VCaP (cell line): ENCODE measurements around the gene KCNAB1.

Experiments
- H3K27ac ChIP-seq: fragments of 450-650 bp; 2 replicates; pipeline ENCODE4 v1.5.1; 2017
- TF ChIP-seq, protein P1 (sequence below): fragments of 450-650 bp; conservative IDR thresholded peaks from 2 replicates; pipeline ENCODE4 v1.5.1; 2017; ENCODE audit warnings: mild to moderate bottlenecking, moderate library complexity

The KCNAB1 gene

DNA sequence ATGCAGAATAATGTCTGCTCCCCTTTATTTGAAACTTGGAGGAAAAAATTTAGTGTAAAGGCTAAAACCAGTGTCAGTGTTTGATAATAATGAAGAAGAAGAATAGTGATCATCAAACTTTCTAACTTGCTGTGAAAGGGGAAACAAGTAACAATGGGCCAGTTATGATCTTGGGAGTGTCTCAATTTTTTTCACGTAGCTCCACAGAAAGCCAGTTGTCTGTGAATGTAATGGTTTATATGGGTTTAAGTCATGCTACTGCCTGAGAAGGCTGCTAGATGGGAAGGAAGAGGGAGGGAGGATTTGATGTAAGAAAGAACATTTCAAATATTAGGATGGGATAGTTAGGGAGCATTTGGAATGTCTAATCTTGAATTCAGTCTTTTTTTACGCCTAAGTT lies 455.7 kb downstream of the KCNAB1 start:
- H3K27ac ChIP-seq, result no peak overlapping the region
- TF ChIP-seq, protein P1, sequence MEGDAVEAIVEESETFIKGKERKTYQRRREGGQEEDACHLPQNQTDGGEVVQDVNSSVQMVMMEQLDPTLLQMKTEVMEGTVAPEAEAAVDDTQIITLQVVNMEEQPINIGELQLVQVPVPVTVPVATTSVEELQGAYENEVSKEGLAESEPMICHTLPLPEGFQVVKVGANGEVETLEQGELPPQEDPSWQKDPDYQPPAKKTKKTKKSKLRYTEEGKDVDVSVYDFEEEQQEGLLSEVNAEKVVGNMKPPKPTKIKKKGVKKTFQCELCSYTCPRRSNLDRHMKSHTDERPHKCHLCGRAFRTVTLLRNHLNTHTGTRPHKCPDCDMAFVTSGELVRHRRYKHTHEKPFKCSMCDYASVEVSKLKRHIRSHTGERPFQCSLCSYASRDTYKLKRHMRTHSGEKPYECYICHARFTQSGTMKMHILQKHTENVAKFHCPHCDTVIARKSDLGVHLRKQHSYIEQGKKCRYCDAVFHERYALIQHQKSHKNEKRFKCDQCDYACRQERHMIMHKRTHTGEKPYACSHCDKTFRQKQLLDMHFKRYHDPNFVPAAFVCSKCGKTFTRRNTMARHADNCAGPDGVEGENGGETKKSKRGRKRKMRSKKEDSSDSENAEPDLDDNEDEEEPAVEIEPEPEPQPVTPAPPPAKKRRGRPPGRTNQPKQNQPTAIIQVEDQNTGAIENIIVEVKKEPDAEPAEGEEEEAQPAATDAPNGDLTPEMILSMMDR, result no peak

DNA sequence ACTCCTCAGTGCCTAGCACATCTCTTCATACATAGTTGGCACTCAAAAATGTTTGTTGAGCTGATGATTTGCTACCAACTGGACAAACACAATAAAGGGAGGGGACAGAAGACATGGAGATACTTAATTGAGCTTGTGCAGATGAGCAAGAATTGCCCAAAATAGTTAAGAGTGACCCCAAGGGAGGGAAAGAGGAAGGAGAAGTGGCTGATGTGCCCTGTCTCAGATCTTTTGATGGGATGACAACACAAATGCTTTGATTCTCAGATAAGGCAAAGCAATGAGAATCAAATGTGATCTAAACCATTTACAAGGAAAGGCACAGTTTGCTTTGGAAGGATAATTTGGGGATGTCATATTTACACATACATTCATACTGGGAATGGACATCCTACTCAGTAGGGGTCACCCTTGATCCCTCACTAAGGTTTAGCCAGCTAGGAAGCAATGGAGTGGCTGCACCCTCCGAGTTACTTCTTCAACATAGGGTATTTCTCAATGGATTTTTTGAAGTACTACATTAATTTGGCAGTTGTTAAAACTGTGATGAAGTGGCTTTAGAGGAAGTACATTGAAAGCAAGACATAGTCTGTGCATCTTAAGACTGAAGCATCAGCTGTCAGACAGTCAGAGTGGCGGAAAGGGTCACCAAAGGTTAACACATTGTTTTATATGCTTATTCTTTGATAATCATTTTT lies 456.4 kb downstream of the KCNAB1 start:
- TF ChIP-seq, protein P1, result no peak
- no peak overlapping the region for H3K27ac ChIP-seq

DNA sequence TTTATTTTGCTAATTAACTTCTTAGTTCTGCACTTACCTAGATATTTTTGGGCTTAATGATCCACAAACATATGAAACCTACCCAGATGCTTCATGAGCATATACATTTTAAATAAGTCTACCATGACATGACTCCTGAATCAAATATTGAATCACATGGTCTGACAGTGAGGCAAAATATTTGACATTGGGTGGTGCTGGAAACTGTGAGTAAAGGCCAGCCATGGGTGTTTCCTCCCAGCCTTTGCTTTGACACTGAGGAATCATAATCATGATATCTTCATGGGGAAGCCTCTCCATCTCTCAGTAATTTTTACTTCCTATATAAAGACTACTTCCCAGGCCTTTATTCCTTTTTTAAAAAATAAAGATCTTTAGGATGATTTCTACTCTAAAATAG lies 457.4 kb downstream of the KCNAB1 start:
- TF ChIP-seq, protein P1, result no peak
- no peak overlapping the region for H3K27ac ChIP-seq

DNA sequence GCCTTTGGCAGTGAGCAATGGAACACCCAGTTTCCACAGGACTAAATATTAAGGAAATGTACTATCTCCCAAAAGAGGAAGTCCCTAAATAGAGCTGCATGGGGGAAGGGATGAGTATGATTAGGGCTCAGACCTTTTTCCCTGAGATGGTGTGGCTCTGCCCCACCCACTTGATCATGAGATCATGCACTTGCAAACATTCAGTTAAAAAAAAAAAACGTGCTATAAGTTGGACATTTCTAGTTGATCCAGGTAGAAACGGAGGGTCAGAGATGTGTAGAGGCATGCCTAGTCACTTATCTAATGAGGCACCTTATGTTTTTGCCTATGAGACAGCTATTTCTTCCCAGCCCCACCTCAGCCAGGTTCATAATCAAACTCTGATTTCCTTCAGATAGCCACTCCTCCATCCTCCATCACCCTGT lies 459.1 kb downstream of the KCNAB1 start:
- TF ChIP-seq, protein P1, result no peak
- H3K27ac ChIP-seq, result no peak overlapping the region

DNA sequence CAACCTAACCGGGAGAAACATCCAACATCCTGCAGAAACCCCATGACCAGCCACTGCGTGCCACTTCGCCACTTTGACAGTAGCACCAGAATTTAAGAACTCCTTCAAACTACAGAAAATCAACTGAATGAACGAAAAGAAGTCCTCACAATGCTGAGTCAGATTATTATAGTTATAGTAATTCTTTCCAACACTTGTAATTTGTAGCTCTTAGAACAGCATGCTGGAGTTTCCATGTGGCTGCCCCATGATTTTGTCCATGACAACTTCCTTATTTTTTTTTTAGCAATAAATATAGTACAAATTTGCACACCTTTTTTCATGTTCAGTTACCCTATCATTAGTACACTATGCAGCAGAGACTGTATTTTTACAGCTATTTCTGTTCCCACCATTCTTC lies 460.7 kb downstream of the KCNAB1 start:
- TF ChIP-seq, protein P1, result no peak
- H3K27ac ChIP-seq, result no peak overlapping the region

DNA sequence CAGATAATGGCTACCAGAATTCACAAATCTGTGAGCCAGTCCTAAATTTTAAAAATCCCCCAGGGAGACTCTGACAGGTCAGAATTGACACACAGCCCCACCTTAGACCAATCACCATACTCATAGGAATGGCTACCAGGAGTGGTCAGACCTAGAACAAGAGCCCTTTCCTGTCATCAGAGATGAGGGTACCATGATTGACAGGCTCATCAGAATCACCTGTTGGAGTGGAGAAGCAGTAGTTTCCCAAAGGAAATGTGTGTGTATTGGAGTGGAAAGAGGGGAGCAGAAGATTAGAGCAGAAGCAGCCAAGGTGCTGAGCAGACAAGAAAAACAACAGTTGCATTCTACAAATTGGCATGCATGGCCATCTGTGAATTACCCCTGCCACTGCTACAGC lies 461.6 kb downstream of the KCNAB1 start:
- H3K27ac ChIP-seq, result no peak overlapping the region
- TF ChIP-seq, protein P1, result no peak

DNA sequence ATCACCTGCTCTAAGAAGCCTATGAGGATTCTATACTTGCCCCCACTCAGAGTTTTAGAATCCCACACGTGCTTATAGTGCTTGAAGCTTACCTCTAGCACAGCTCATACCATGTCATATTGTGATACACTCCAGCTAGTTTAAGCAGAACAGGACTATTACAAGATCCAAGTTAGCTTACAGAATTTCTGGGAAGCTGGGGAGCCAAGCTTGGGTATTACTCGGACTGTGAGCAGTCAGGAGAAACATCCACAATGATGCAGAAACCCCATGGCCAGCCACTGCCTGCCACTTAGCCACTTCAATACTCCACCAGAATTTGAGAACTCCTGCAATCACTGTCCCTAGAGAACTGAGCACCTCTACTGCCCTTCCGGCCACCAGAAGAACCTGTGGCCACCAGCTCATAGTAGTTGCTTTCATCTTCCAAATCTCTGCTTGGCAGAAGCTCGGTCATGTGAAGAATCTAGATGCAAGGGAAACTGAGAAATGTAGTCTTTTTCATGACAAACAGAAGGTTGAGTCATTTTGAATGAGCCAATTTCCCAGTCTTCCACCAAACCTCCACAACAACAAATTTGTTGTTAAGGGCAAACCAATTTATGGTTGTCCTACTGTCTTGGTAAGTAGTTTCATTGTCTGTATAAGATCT lies 462.3 kb downstream of the KCNAB1 start:
- TF ChIP-seq, protein P1, result no peak
- no peak overlapping the region for H3K27ac ChIP-seq
